Mesenteric fat pad (tissue), 1 donor: ENCODE results near the gene ILRUN. TPM values are rescaled to one million over a fixed set of nuclear protein-coding genes. Genes with fewer than 3 reads are reported as not detected.
"Not testable (repeated sequence)": the region's sequence is repeated elsewhere in the genome, so short reads cannot be mapped to it uniquely, and the experiment has no call there.

Experiments used
- DNase-seq: peaks from one replicate; pipeline ENCODE4 v3.0.0-alpha.2; 2020; ENCODE audit warnings: low spot score
- total RNA-seq: library from RNA; stranded (reverse); fragmentation: NEBNext Ultra II Directional; extraction: Animal tissue kit (Norgen Biotek cat#: 25700); gene quantifications from one replicate; pipeline ENCODE4 v1.2.1, GENCODE V29; 2021
- donor health status: DM: yes; HTN: yes; CAD: no.

Gene ILRUN
- total RNA-seq, 1 donor from 2014 or later: 85.3 TPM

GRCh38 chr6:34665019-34665418, 31.5 kb downstream of the ILRUN start:
- no peak for DNase-seq

GRCh38 chr6:34664256-34664971, 32.2 kb downstream of the ILRUN start:
- no peak for DNase-seq

GRCh38 chr6:34663831-34664255, 32.7 kb downstream of the ILRUN start:
- no peak for DNase-seq

- no peak for DNase-seq
Observed at GRCh38 chr6:34663371-34663770, 33.2 kb downstream of the ILRUN start.

GRCh38 chr6:34661357-34661756, 35.2 kb downstream of the ILRUN start:
- DNase-seq: no peak

GRCh38 chr6:34658605-34659265, 37.8 kb downstream of the ILRUN start:
- DNase-seq: no peak

GRCh38 chr6:34657979-34658480, 38.5 kb downstream of the ILRUN start:
- DNase-seq: not testable (repeated sequence)

- DNase-seq: no peak
Observed at GRCh38 chr6:34657307-34657978, 39.1 kb downstream of the ILRUN start.

- DNase-seq: no peak
Observed at GRCh38 chr6:34657037-34657306, 39.6 kb downstream of the ILRUN start.

- DNase-seq: no peak
Observed at GRCh38 chr6:34656378-34657036, 40.1 kb downstream of the ILRUN start.

GRCh38 chr6:34655876-34656377, 40.6 kb downstream of the ILRUN start:
- DNase-seq: not testable (repeated sequence)

- no peak for DNase-seq
Observed at GRCh38 chr6:34654061-34654710, 42.4 kb downstream of the ILRUN start.

GRCh38 chr6:34652263-34652662, 44.3 kb downstream of the ILRUN start:
- DNase-seq: no peak

GRCh38 chr6:34650823-34651222, 45.7 kb downstream of the ILRUN start:
- DNase-seq: no peak

GRCh38 chr6:34650232-34650631, 46.3 kb downstream of the ILRUN start:
- DNase-seq: not testable (repeated sequence)

- no peak for DNase-seq
Observed at GRCh38 chr6:34648806-34649205, 47.8 kb downstream of the ILRUN start.

Other genes starting within 250 kb of the ILRUN start
- not detected for gene PACSIN1, start 230.7 kb downstream of the ILRUN start, total RNA-seq
- 0.16 TPM for gene SPDEF, start 140.4 kb downstream of the ILRUN start, total RNA-seq
- 57.2 TPM for gene SNRPC, start 60.7 kb upstream of the ILRUN start, total RNA-seq
- gene BLTP3A, start 95.3 kb upstream of the ILRUN start, total RNA-seq: 25.5 TPM
- gene TAF11, start 191.3 kb upstream of the ILRUN start, total RNA-seq: 17.3 TPM
- 21.9 TPM for gene ANKS1A, start 192.5 kb upstream of the ILRUN start, total RNA-seq